NCI-H2227 (cell line): ENCODE data around the gene KRTAP12-3.
"Not testable (repeated sequence)": the region's sequence is repeated elsewhere in the genome, so short reads cannot be mapped to it uniquely, and the experiment has no call there.

Source experiments
- DNase-seq: peaks from one replicate; lab custom pipeline; 2025; ENCODE audit not compliant: unreplicated experiment; lab: John Stamatoyannopoulos, UW

Gene KRTAP12-3

DNA sequence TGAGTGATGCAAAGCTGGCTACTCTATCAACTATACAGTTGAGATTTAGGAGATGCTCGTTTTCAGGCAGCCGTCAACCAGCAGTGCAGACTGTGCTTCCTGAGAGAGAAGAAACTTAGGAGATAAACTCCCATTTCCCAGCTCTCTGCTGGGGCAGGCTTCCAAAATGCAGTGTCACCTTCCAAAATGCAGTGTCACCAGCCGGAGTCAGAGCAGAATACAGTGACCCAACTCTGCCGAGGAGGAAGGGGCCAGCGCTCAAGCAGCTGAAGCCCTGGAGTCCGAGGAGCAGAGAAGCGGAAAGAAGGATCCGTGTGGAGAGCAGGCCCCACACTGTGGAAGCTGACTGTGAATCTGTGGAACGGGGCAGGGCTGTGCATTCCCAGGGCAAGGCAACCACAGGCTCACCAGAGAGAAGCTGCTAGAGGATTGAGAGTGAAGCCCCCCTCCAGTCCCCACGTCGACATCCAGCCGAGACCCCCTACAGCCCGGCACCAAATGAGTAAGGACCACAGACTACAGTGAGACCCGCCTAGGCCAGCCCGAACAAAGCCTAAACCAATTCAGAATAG is 24.9 kb downstream of the KRTAP12-3 start:
- no peak for DNase-seq

DNA sequence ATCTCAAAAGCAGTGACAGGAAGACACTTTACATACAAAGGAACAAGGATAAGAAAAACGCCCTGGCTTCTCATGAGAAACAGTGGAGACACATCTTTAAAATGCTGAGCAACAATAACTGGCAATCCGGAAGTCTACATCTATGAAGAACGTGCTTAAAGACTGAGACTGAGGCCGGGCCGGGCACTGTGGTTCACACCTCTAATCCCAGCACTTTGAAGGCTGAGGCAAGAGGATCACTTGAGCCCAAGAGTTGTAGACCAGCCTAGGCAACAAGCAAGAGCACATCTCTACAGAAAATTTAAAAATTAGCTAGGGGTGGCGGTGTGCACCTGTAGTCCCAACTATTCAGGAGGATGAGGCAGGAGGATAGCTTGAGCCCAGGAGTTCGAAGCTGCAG is 26.3 kb downstream of the KRTAP12-3 start:
- DNase-seq, result no peak

DNA sequence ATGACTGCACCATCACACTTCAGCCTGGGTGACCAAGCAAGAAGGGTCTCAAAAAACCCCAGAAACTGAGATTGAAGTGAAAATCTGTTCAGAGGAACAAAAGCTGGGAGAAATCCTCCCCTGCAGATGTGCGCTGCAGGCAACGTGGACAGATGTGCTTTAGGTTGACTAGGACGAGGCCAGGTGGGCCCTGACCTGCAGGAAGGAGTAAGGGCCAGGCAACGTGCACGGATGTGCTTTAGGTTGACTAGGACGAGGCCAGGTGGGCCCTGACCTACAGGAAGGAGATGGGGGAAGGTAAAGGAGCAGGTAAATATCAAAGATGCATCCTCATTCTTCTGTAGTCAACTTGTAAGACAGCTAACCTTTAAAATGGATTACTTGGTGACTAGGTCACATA is 26.8 kb downstream of the KRTAP12-3 start:
- DNase-seq, result no peak

DNA sequence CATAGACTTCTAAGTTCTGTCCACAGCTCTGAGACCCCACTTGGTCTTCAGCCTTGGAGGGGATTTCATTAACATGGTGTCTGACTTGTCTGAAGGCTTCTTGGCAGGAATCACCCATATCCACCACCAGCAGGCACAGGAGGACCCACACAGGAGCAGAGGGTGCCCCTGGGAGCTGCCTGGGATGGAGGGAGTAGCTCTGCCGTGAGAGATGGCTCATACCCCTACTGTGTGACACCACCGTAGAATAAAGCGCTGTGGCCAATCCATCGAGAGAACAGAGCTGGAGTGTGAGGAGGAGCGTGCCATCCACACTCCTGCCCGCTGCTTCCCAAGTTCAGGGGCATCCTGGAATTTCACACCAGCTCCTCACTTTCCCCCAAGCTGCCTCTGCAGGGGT is 27.3 kb downstream of the KRTAP12-3 start:
- DNase-seq, result not testable (repeated sequence)

DNA sequence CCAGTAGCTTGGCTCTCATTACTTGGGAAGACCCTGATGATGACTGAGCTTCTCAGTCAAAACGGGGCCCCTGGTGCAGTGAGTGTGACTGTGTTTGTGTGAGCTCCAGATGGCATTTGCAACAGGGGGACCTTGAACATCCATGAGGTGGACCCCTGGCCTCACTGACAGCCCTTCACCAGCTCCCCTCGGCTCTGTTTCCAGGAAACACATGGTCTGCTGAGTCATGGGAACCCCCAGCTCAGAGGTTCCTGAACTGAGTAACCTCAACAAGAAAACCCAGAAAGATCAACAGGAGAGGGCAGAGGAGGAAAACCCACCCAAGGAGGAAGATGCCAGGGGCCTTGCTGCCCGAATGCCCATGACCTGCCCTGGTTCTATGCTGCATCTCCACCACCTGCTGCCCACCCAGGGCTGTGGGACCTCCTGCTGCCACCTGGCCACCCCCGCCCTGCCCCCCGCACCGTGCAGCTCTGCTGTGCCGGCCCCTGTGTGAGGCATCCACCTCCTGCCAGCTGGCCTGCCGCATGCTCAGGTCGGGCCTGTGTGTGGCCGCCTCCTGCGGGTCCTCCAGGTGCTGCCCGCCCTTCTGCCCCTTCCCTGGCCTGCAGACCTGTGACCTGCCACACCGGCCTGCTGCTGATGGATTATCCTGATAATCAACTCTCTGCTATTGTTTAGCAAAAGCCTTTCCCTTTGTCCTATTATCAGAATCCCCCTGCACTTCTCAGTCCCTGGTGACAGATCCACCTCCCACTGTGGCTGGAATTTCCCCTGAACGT is 28.5 kb downstream of the KRTAP12-3 start:
- no peak for DNase-seq

DNA sequence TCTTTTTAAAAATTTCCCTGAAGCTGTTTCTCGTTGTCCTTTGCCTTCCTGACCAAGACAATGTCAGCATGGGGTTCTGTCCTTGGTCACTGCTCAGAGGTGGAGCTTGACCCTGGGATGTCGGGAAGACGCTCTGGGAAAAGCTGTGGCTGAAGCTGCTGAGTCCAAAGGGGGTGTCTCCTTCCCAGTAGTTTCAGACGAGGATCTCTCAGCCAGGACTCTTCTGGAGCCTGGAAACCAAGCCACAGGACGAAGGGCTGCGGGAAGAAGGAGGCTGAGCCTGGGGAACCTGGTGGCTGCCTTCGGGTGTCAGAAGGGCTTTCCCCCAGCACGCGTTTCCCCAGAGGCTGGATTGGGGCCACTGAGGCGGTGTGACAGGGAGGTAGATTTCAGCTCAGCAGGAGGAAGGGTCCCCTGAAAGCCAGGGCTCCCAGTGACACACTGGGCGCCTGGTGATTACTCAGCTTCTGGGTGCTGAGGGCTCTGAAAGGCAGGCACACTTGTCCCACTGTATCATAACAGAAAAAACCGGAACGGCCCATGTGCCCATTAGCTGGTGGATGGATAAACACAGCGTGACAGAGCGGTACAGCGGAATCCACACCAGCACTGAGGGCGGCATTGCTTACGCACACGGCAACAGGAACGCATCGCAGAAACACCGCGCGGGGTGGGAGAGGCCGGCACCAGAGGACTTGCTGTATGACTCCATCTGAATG is 29.3 kb downstream of the KRTAP12-3 start:
- DNase-seq, result no peak

DNA sequence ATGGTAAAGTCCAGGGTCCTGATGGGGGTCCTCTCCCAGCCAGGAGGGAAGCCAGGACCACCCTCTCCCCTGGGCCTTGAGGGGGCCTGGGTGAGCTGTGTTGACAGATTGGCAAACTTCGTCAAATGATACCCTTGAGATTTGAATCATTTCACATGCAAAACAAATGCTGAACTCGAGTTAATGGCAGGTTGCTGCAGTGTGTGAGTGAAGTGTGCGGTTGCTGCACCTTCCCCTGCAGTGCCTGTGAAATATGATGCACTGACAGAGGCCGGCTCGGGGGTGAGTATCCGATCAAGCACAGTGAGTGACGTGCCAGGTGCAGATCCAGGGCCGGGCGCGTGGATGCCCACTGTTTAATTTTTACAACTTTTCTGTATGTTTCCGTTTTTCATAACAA is 29.9 kb downstream of the KRTAP12-3 start:
- DNase-seq, result no peak

DNA sequence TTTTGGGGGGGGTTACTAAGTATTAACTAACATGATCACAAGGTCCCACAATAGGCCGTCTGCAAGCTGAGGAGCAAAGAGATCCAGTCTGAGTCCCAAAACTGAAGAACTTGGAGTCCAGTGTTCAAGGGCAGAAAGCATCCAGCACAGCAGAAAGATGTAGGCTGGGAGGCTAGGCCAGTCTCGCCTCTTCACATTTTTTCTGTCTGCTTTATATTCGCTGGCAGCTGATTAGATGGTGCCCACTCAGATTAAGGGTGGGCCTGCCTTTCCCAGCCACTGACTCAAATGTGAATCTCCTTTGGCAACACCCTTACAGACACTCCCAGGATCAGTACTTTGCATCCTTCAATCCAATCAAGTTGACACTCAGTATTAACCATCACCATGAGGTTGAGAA is 32.0 kb downstream of the KRTAP12-3 start:
- DNase-seq, result not testable (repeated sequence)

DNA sequence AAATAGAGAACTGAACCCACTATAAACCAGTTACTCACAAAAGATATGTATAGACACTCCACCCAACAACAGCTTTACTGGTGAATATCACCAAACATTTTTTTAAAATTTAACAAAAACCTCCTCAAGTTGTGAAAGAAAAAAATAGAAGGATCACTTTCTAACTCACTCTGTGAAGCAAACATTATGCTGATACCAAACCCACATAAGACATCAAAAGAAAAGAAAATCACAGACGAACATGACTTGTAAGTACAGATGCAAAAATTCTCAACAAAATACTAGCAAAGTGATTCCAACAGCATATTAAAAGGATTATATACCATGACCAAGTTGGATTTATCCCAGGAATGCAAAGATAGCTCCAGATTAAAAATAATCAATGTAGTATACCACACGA is 34.0 kb downstream of the KRTAP12-3 start:
- no peak for DNase-seq

DNA sequence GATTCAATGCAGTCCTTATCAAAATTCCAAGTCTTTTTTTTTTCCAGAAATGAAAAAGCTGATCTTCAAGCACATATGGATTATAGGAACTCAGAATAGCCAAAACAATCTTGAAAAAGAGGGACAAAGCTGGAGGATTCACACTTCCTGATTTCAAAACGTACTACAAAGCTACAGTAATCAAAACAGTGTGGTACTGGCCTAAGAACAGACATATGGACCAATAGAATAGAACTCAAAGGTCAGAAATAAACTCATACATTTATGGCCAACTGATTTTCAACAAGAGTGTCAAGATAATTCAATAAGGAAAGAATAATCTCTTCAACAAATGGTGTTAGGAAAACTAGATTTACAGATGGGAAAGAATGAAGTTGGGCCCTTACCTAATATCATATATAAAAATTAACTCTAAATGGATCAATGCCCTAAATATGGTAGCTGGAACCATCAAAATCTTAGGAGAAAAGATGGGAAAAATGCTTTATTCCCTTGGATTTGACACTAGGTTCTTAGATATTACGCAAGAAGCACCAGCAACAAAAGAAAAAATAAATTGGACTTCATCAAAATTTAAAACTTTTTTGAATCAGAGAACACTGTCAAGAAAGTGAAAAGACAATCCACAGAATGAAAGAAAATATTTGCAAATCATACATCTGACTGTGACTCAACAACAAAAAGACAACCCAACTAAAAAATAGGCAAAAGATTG is 35.2 kb downstream of the KRTAP12-3 start:
- no peak for DNase-seq

DNA sequence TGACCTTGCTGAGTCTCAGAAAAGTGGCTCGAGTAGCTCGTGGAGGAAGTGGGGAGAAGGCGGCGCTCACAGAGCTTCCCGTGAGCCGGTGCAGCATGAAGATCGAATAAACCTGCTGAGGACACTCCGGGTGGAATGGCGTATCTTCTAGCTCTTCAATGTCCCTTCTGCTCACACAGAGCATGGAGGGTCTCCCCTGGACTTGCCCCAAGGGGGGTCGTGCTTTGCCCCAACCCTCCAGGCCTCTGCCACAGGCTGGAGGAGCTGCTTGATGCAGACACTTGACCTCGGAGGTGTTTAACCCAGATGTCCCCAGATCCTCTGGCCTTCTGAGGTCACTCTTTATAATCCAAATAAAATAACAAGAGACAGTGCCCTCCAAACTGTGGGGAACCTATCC is 37.0 kb downstream of the KRTAP12-3 start:
- no peak for DNase-seq

DNA sequence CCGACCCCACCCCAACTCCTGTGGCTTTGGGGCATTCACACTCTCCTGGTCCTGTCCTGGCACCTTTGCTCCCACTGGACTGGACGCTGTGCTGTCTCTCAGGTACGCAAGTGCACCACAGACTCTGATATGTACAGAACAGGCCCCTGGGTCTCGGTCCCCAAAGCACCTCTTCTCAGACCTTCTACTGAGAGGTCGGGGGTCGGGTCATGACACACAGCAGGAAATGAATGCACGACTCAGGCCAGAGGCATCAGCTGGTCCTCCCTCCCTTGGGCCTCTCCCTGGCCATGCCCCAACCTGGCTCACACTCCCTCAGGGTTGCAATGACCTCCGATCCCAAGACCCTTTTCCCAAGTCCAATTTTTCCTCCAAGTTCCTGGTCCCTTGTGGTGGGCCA is 37.5 kb downstream of the KRTAP12-3 start:
- no peak for DNase-seq

DNA sequence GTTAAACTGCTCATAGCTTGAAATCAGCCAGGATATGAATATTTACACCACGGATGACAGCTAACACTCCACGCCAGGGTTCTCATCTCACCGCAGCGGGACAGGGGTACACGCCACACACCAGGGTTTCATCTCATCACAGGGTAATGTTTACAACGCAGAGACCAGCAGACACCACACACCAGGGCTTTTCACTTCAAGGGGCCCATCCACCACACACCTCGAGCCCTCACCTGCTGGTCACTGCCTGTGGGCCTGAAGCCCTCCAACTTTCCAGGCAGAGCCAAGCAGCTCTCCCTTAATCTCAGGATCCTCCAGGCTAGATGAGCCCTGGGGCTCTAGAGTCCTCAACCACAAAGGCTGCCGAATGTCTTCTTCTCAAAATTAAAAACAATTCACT is 37.9 kb downstream of the KRTAP12-3 start:
- no peak for DNase-seq

DNA sequence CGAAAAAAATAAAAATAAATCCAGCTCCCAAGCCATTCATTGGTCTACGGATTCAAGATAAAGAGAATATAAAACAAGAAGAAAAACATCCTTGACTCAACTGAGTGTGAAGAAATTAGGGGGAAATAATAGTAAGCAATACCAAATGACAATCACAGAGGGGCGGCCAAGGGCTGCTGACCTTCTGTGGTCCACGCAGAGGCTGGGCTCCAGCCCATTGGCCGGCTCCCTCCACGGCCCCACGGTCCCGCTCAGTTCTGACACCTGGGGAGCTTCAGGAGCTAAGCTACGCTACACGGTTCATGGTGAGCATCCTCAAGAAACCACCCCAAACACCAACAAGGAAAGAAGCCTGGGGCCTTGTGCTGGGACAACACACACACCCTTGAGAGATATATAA is 38.8 kb downstream of the KRTAP12-3 start:
- no peak for DNase-seq

DNA sequence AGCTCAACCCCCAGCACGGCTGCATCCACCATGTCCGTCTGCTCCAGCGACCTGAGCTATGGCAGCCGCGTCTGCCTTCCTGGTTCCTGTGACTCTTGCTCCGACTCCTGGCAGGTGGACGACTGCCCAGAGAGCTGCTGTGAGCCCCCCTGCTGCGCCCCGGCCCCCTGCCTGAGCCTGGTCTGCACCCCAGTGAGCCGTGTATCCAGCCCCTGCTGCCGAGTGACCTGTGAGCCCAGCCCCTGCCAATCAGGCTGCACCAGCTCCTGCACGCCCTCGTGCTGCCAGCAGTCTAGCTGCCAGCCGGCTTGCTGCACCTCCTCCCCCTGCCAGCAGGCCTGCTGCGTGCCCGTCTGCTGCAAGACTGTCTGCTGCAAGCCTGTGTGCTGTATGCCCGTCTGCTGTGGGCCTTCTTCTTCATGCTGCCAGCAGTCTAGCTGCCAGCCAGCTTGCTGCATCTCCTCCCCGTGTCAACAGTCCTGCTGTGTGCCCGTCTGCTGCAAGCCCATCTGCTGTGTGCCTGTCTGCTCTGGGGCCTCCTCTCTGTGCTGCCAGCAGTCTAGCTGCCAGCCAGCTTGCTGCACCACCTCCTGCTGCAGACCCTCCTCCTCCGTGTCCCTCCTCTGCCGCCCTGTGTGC is 39.6 kb downstream of the KRTAP12-3 start, which contains the start of gene KRTAP10-12:
TSS of gene KRTAP10-12 (plus strand) at position 1 of the 639 bp plus-strand sequence. CDS start at position 31, 30 bp downstream.
- not testable (repeated sequence) for DNase-seq

DNA sequence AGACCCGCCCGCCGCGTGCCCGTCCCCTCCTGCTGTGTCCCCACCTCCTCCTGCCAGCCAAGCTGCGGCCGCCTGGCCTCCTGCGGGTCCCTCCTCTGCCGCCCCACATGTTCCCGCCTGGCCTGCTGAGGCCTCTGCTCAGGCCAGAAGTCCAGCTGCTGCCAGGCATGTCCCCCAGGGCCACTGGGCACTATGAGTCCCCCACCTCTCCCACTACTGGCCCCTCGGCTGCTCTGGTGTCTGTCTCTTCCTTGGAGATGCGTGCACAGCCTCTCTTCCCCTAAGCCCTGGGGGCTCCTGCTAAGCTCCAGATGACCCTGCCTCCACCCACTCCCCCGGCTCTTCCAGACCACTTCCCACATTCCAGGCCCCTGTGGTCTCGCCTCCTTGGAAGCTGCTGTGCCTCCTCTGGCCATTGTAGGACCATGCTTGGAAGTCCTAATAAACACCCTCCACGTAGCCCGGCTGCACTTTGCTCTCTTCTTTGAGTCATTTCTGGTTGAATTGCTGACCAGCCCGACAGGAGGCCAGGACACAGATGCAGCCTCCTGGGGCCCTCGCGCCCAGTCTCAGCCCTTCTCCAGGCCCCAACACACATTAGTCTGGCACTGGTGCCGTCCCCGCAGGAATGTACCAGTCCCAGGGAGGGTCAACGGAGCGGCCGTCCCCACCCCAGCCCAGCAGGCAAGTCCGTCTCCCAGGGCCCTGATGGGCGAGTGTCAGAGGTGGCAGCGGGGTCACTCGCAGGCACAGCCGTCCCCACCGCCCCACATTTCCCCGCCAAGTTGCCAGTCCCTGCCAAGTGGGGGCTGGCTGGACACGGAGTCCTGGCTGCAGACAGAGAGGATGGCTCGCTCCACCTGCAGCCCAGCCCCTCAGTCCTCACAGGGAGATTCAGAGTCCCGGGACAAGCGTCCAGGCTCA is 40.3 kb downstream of the KRTAP12-3 start:
- DNase-seq, result peak; percentile 18

DNA sequence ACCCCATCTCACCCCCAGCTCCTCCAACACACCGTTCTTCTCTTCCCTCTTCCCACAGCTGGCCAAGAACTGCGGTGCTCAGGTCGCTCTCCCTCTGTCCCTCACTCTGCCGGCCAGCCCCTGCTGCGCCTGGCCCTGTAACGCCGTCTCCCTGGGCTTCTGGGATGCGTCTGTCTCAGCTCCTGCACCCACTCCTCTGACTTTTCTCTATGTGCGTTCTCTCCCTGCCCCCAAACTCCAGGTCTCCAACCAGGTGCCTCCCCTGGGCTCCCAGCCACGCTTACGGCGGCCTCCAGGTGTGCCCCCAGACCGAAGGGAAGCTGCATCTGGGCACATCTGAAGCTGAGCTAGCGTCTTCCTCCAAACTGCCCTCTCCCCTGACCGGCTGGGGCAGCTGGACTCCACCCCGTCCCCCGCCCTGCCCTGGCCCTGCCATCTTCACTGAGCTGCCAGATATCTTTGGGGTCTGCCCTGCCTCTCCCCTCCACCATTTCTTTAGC is 41.8 kb downstream of the KRTAP12-3 start:
- DNase-seq, result no peak

DNA sequence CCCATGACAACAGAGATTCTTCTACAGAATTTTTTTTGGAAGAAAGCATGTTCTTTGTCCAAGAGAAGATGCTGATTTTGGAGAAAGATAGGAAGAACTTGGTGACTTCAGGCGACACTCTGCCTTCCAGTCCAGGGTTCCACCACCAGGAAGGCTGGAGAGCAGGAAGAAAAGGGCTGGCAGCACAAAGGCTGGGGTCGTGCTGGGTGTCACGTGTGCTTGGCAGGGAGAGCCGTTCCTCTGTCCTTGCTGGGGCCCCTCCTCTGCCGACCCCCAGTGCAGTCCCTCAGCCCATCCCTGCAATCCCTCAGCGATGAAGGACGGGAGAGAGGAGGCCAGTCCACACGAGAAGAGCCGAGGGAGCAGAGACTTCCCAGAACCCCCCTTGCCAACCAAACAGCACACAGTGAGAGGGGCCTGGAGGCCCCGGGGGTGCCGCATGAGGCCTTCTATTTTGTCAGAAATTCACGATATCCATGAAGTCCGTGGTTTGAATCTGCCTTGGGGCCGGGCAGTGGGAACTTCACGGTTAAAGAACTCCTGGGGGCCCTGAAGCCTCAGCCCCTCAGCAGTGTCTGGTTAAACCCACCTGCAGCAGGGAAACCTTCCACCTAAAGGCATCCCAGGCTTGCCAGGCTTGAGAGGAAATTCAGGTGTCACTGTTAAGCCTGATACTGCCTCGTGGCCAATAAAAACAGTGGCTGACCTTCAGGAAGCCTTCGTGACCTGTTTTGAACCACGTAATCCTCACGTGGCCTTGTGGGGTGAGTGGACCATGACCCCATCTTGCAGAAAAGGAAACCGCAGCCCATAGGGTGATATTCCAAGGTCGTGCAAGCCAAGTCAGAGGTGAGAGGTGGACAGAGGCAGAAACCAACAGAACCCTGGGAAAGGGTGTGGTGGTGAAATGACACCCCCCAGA is 42.6 kb downstream of the KRTAP12-3 start:
- DNase-seq, result no peak

DNA sequence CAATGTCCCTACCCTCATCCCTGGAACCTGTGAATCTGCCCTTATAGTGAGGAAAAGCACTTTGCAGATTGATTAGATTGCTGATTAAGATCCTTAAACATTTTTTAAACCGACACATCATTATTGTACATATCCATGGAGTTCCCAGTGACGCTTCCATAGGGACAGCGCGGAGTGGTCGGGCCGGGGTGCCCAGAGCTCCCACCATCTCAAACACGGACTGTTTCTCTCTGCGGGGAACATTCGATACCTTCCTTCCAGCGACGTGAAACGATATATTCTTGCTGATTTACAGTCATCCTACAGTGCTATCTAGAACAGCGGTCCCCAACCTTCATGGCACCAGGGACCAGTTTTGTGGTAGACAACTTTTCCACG is 43.3 kb downstream of the KRTAP12-3 start:
- DNase-seq, result no peak
